Midbrain (tissue), 1 donor: ENCODE data around the gene IGSF3.
"Not testable (repeated sequence)": the region's sequence is repeated elsewhere in the genome, so short reads cannot be mapped to it uniquely, and the experiment has no call there.

Experiments
- DNase-seq: peaks from one replicate; lab custom pipeline; 2025; lab: John Stamatoyannopoulos, UW

The IGSF3 gene

DNA sequence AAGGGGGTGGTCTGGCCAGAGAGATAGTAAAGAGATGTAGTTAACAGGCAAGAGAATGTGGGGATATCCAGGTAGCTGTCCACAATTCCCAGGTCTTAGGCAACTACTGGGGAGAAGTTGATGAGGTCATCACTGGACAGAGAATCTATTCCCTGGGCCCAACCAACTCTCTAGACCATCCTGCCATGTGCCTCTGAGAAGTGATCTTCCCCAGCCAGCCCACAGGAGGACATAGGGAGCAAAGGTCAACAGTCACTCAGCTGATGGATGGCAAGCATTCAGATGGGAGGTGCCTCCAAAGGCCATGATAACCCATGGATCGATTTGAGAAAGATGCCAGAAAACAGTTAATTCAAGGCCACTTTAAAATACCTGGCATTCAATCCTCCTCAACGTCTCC is 36.0 kb downstream of the IGSF3 start:
- not testable (repeated sequence) for DNase-seq

DNA sequence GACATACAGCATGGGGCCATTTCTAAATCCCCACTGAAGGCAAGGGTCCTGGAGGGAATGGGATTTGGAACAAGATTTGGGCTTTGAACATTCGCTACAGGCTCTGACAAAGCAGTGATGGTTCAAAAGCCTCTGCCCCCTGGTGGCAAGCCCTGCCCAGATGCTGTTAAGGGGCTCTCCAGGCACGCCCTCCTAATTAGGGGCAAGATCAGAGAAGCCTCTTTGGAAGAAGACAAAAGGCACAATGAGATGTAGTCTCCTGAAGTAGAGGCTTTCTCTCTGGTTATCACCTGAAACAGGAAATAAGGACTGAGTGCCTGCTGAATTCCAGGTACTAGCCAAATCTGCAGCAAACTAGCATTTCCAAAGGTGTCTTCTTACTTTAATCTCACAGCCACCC is 37.5 kb downstream of the IGSF3 start:
- not testable (repeated sequence) for DNase-seq

DNA sequence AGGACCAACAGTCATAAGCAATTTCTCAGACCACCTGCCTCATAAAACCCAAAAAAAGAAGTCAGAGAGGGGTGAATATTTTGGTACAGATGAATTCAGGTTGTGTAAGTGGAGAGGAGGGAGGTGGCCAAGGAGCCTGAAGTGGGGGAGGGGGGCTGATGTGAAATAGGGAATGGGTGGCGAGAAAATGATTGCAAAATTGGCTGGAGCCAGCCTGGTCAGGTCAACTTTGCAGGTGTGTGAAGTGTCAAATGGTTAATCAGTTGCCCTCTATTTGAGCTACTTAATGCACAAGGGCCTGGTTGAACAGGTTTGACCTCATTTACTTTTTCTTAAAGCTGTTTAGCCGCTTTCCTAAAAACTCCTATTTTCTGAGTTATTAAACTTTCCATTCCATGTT is 38.1 kb downstream of the IGSF3 start:
- DNase-seq, result not testable (repeated sequence)

DNA sequence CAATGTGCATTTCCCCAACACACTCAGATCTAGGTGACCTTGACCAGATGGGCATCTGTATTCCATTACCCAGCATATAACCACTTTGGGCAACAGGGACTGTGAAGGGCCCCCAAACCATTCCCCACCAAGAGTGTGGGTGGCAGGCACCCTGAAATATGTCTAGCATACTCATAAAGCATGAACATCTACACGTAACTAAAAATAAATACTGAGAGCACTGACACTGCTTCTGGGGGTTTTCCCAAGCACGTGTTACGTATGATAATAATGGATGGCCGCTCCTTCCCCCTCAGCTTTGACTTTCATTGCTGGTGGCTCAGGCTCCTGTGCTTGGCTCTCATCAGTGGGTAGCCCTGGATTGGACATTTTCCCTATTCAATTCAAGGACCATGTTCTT is 39.1 kb downstream of the IGSF3 start:
- DNase-seq, result no peak

- not testable (repeated sequence) for DNase-seq
These were observed 40.2 kb downstream of the IGSF3 start for GRCh38 chr1:116627357-116627756.

- not testable (repeated sequence) for DNase-seq
These were observed 40.6 kb downstream of the IGSF3 start for GRCh38 chr1:116626915-116627314.

DNA sequence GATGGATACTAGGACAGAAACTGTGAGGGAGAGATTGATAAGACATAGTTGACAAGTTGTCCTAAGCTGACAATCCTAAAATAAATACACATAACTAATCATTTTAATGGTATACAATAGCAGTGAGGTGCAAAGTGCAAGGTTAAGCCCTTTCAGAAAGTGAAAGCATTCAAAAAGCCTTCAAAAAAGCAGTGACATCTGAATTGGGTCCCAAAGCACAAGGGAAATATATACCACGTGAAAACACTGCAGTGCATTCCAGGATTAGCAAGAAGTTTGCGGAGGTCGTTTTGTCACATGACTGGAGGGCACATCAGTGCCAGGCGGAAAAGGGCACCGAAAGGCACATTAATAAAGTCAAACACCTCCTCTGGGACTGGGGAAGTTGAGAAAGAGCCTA is 42.4 kb downstream of the IGSF3 start:
- DNase-seq, result not testable (repeated sequence)

- no peak for DNase-seq
These were observed 43.5 kb downstream of the IGSF3 start for GRCh38 chr1:116624040-116624439.

DNA sequence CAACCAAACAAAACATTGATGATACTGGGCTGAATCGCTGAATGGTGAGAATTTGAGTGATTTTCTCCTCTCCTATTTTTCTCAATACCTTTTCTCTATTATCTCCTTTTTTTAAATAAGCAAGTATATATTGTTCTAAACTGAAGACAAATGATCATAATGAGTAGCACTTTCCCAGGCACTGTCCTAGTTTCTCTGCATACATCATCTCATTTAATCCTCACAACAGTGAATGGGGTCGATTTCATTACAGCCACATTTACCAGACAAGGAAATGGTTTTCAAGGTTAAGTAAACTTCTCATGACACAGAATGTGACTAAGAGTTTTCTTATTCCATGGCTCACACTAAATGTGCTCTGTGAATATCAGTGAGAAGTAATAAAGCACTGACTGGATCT is 45.0 kb downstream of the IGSF3 start:
- not testable (repeated sequence) for DNase-seq

GRCh38 chr1:116621756-116622155 is 45.8 kb downstream of the IGSF3 start:
- not testable (repeated sequence) for DNase-seq

DNA sequence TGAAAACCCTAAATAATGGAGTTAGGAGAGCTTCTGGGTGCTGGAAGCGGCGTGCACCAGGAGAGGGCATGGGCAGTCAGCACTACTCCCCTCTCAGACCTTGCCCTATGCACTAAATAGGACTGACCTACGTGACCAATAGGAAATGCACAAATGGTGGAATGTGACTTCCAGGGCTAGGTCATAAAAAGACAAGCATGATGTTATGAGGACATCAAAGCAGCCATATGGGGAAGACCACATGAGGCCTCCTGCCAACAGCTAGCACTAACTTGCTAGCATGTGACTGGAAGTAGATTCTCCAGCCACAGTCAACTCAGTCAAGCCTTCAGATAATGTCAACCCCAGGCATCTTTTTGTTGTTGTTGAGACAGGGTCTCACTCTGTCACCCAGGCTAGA is 47.1 kb downstream of the IGSF3 start:
- not testable (repeated sequence) for DNase-seq

- DNase-seq, result not testable (repeated sequence)
These were observed 48.4 kb downstream of the IGSF3 start for GRCh38 chr1:116619106-116619505.

GRCh38 chr1:116617808-116618207 is 49.7 kb downstream of the IGSF3 start:
- not testable (repeated sequence) for DNase-seq

DNA sequence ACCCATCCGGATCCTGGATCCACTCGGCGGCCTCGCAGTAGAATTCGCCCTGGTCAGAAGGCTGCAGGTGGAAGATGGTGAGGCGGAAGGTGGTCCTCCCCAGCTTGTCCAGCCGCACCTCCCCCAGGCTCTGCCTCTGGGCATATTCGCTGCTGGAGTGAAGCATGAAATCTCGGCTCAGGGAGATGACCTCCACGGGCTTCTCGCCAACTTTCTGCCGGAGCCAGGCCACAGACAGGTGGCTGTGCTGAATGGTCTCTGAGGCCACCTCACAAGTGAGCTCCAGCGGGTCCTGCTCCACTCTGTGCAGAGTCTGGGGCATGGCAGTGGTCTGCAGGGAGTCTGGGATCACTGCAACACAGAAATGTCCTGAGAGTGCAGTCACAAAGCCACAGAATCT is 53.7 kb downstream of the IGSF3 start:
- DNase-seq, result not testable (repeated sequence)

DNA sequence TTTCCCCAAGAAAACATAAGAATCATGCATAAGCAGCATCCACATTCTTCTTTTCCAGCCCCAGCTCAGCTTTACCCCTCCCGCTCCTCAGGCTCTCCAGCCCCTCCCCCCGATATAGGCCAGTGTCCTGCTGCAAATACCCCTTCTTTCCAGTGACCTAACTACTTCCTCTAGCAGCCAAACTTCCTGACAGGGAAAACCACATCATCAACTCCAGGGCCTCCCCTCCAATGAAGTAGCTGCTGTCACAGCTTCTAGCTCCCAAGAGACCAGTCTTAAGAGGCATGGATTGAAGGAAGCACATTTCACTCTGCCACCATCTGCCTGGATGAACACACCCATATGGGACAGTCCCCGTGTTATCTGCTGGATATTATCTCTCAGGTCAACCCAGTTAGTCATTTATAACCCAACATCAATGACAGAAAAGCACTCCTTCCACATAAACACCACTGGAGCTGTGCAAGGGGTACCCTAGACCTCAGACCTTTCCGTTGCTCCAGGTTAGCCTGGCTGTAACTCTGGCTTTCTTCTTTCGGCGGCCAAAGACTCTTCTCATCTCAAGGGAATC is 57.6 kb downstream of the IGSF3 start:
- not testable (repeated sequence) for DNase-seq

- not testable (repeated sequence) for DNase-seq
These were observed 58.7 kb downstream of the IGSF3 start for GRCh38 chr1:116608841-116609240.

- DNase-seq, result not testable (repeated sequence)
These were observed 59.4 kb downstream of the IGSF3 start for GRCh38 chr1:116608151-116608550.

GRCh38 chr1:116607463-116607862 is 60.1 kb downstream of the IGSF3 start:
- not testable (repeated sequence) for DNase-seq

DNA sequence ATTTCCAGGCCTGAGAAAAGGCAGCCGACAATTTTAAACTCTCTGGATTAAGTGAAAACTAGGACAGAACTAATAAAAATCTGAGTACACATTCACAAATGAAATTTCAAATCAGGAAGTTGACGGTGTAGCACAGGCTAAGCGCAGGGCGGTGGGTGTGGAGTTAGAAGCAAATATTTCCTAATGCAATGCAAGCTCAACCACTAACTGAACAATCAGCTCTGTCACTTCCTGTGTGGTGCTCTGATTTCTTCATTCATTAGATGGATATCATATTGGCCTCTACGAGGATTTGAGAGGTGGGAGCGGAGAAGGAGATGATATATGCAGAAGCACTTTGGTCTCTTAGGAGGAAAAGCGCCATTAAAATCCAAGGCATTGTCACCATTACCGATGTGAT is 61.5 kb downstream of the IGSF3 start:
- DNase-seq, result not testable (repeated sequence)

GRCh38 chr1:116605315-116605714 is 62.2 kb downstream of the IGSF3 start:
- no peak for DNase-seq

- DNase-seq, result not testable (repeated sequence)
These were observed 63.1 kb downstream of the IGSF3 start for GRCh38 chr1:116604408-116604807.

- not testable (repeated sequence) for DNase-seq
These were observed 63.9 kb downstream of the IGSF3 start for GRCh38 chr1:116603646-116604045.

DNA sequence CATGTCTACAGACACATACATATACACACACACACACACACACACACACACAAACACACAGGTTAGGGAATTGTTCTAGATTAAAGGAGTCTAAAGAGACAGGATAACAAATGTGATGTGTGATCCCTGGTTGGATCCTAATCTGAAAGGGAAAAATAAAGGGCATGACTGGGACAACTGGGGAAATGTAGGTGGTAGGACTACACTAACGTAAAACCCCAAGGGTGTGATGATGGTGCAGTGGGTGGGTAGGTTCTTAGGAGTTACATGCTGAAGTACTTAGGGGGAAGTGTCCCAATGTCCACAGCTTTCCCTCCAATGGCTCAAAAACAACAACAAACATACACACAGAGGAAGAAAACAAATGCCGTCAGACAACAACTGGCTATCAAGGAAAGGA is 68.2 kb downstream of the IGSF3 start:
- not testable (repeated sequence) for DNase-seq

- DNase-seq, result not testable (repeated sequence)
These were observed 69.0 kb downstream of the IGSF3 start for GRCh38 chr1:116598420-116599036.
